Heart right ventricle (tissue), 16 donors: ENCODE measurements around the gene TLCD1. TPM values are rescaled to one million over a fixed set of nuclear protein-coding genes. Genes with fewer than 3 reads are reported as not detected.

Experiments used
- ATAC-seq, 8 donors: fragments of 200-7000 bp; cut with Tn5 transposase; one replicate each; pipeline ENCODE4 v1.9.1; 2020; ENCODE audit warnings: mild to moderate bottlenecking in 8 of 8, moderate library complexity in 8 of 8, moderate number of reproducible peaks in 1 of 8
- DNase-seq, 2 donors: peaks; one replicate each; pipeline ENCODE4 v3.0.0-alpha.2; 2020
- H3K27ac ChIP-seq, 10 donors: fragments of 200-600 bp; sonication (generic) in 2 of 10; one replicate each; pipeline versions ENCODE4 v1.5.0 to v1.8.0; 2020 to 2022; ENCODE audit warnings: mild to moderate bottlenecking in 3 of 10
- H3K27me3 ChIP-seq, 7 donors: fragments of 200-600 bp; one replicate each; pipeline ENCODE4 v1.8.0; 2021 to 2022; ENCODE audit warnings: mild to moderate bottlenecking in 2 of 7
- H3K36me3 ChIP-seq, 9 donors: fragments of 200-600 bp; sonication (generic) in 1 of 9; one replicate each; pipeline versions ENCODE4 v1.5.0 to v1.8.0; 2020 to 2022; ENCODE audit warnings: mild to moderate bottlenecking in 2 of 9
- H3K4me1 ChIP-seq, 9 donors: fragments of 200-600 bp; sonication (generic) in 1 of 9; one replicate each; pipeline versions ENCODE4 v1.5.0 to v1.8.0; 2020 to 2022; ENCODE audit warnings: mild to moderate bottlenecking in 4 of 9
- H3K4me3 ChIP-seq, 10 donors: fragments of 200-600 bp; sonication (generic) in 2 of 10; one replicate each; pipeline versions ENCODE4 v1.5.0 to v1.8.0; 2020 to 2022; ENCODE audit warnings: mild to moderate bottlenecking in 7 of 10, moderate library complexity in 2 of 10
- H3K9me3 ChIP-seq, 11 donors: fragments of 200-600 bp in 10 of 11; sonication (generic) in 2 of 11; one replicate each; pipeline versions ENCODE4 v1.5.0 to v1.8.0; 2013 to 2022; ENCODE audit warnings: mild to moderate bottlenecking in 2 of 11, control low read depth in 1 of 11, moderate library complexity in 1 of 11
- CTCF ChIP-seq, 9 donors: fragments of 200-600 bp; sonication (generic) in 2 of 9; IDR thresholded peaks; one replicate each; pipeline versions ENCODE4 v1.5.0 to v1.8.0; 2021 to 2022; ENCODE audit warnings: antibody characterized with exemption in 9 of 9, mild to moderate bottlenecking in 5 of 9, moderate library complexity in 1 of 9
- WGBS, 2 donors: extraction: QIAGEN DNeasy Blood & Tissue Kit; methylation state at CpG; one replicate each; pipeline ENCODE4 v1.1.7; 2013; ENCODE audit warnings: inconsistent platforms in 1 of 2; 5-methylcytosine and 5-hydroxymethylcytosine counted together
- intact Hi-C, 10 donors: fragments of 100-400 bp; cut with DNase I; formaldehyde crosslinking; loops; one replicate each; pipeline versions ENCODE4 v1.11.1 to v1.14.2; 2022
- polyA plus RNA-seq, 2 donors: library from polyadenylated mRNA; stranded (reverse); fragments of 200-250 nt; gene quantifications; one replicate each; pipeline ENCODE4 v1.2.3, GENCODE V29; 2013
- total RNA-seq, 10 donors: library from RNA; stranded (reverse); fragmentation: NEBNext Ultra II Directional in 3 of 10; extraction: Animal tissue kit (Norgen Biotek cat#: 25700) in 3 of 10; gene quantifications; one replicate each; pipeline versions ENCODE4 v1.2.1 to v1.2.4, GENCODE V29; 2021 to 2023
- donor health status: Arrhythmogenic right ventricular cardiomyopathy.
- donor health status: ischemic (EF 13 %, LVEDD 7.1; RV severe dilation, severe dysfunction).
- donor health status: healthy with polysubstance abuse.
- donor health status: DM: no; HTN: yes; CAD: no.
- donor health status: DM: no; HTN: no; CAD: no.
- donor health status: ischemic (EF 25% LVEDD 6.9; RV normal size, moderate dysfunction).
- donor health status: ischemic (EF 25% LVEDD 5.7; RV mildly dilated, moderate dysfunction).
- donor health status: healthy.
- donor health status: DM: yes; HTN: yes; CAD: no.
- donor health status: Ischemic cardiomyopathy.
- donor health status: ischemic (EF 35%, LVEDD 5.7; RV mildly dilated, moderate dysfunction).
- donor health status: nonischemic (EF 11% LVEDD 7.7; RV severe dilation, severe dysfunction).
- donor health status: DM: yes; HTN: yes; CAD: no.
- donor health status: PGD.
- donor health status: ischemic (EF 29% LVEDD 5.4; RV normal size, mild dysfunction).
- donor health status: nonischemic (EF 23%, LVEDD 6.1; RV moderate dilation, normal function).

Gene TLCD1
- total and polyA plus RNA-seq, 12 donors: 0.36 to 9.3 (median 1.1) TPM

- peaks cover 2 to 29% (median 26%) of the 10 kb centered on the region in 9 donors for H3K4me1 ChIP-seq
- 67 to 70% methylated on average over 5 of the region's 5 CpGs for WGBS, 2 donors
- no peak overlapping the region for H3K4me3 ChIP-seq
- ATAC-seq: peak in 6 of 8 donors; percentile 25 to 59 (median 37)
- H3K27me3 ChIP-seq: no peaks in the 10 kb centered on the region
- peaks cover 0 to 51% (median 0%) of the 10 kb centered on the region in 9 donors for H3K36me3 ChIP-seq
- H3K27ac ChIP-seq: no peak overlapping the region
- intact Hi-C loops: loop anchor here (2.0 to 10.0 kb wide), 14 partner anchors 37 to 153 kb away; partner anchors contain the start of genes FAM222B (in 4 of the 10), DHRS13 (in 3 of the 10), FLOT2 (in 3 of the 10) and ERAL1 (in 1 of the 10)
- TF ChIP-seq CTCF (IDR thresholded peaks at IDR 0.05): peak; percentile 77 to 94 (median 91)
- DNase-seq: peak in 1 of 2 donors; percentile 83
- no peaks in the 10 kb centered on the region for H3K9me3 ChIP-seq
Measured at GRCh38 chr17:28763804-28764266, 37.8 kb upstream of the TLCD1 start.

GRCh38 chr17:28763137-28763799, 37.2 kb upstream of the TLCD1 start:
- no peak for TF ChIP-seq CTCF (IDR thresholded peaks at IDR 0.05)
- Histone ChIP-seq H3K4me3 (no peak overlapping the region), H3K36me3 (peaks cover 0 to 57% (median 5%) of the 10 kb centered on the region in 9 donors), H3K9me3 (no peaks in the 10 kb centered on the region), H3K27me3 (no peaks in the 10 kb centered on the region), H3K4me1 (peaks cover 2 to 29% (median 26%) of the 10 kb centered on the region in 9 donors), H3K27ac (peak overlapping the region in 1 of 10 donors; percentile 16)
- intact Hi-C loops: loop anchor here (2.0 to 10.0 kb wide), 14 partner anchors 36 to 154 kb away; partner anchors contain the start of genes FAM222B (in 4 of the 10), DHRS13 (in 3 of the 10), FLOT2 (in 3 of the 10) and ERAL1 (in 1 of the 10)
- 89 to 95% methylated on average over 1 of the region's 1 CpG for WGBS, 2 donors
- DNase-seq (no peak), ATAC-seq (peak in 4 of 8 donors; percentile 9 to 26 (median 20))

GRCh38 chr17:28760601-28761562, 34.8 kb upstream of the TLCD1 start:
- intact Hi-C loops: loop anchor here in 9 of 10 donors (5.0 to 10.0 kb wide), 13 partner anchors 34 to 156 kb away; partner anchors contain the start of genes FAM222B (in 4 of the 9), DHRS13 (in 3 of the 9), FLOT2 (in 3 of the 9) and ERAL1 (in 1 of the 9)
- ATAC-seq: peak in 7 of 8 donors; percentile 30 to 86 (median 63)
- H3K27ac ChIP-seq: peak overlapping the region in 7 of 10 donors; percentile 0 to 65 (median 42)
- peaks cover 2 to 36% (median 26%) of the 10 kb centered on the region in 9 donors for H3K4me1 ChIP-seq
- no peak overlapping the region for H3K4me3 ChIP-seq
- no peak for TF ChIP-seq CTCF (IDR thresholded peaks at IDR 0.05)
- peaks cover 0 to 63% (median 13%) of the 10 kb centered on the region in 9 donors for H3K36me3 ChIP-seq
- no peaks in the 10 kb centered on the region for H3K27me3 ChIP-seq
- peak; percentile 54 for DNase-seq
- 41 to 42% methylated on average over 9 of the region's 9 CpGs for WGBS, 2 donors
- no peaks in the 10 kb centered on the region for H3K9me3 ChIP-seq
